Activated T-cell treated with anti-CD3 and anti-CD28 coated beads for 24 hours (primary cell): ENCODE data around the gene TFG.

Experiments used
- DNase-seq: peaks from one replicate; pipeline ENCODE4 v3.0.0-alpha.2; 2020; ENCODE audit warnings: low read depth

Gene TFG

DNA sequence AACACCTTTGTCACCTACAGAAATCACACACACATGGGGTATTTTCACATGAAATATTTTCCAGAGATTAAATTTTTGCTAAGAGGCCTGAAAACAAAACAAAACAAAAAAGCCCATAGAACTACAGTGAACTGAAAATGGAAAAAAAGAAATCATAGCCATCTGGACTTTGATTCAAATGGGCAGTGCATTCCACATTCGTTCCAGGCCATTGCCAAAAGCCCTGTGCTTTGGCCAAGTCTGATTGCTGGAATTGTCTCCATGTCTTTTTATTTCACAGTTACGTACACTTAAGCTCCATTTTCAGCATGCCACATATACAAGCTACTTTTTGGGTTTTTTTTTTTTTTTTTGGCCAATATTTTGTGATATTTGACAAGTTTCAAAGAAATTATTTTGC is 47.1 kb downstream of the TFG start:
- no peak for DNase-seq

DNA sequence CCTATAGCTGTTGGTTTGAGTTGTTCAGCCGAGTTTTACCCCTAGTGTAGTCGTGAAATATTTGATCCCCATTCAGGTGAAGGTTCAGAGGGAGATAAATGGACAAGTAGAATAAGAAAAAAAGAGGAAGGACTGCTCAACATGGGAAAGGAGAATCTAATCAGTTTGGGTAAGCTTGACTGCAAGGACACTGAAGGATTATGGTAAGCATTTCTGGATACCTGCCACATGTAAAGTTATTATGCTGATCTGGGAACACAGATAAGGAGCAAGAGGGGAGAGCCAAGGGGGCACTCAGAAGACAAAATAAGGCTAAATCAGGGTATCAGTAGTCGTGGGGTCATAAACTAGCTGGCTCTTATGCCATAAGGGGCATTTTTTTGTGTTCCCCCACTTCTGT is 49.9 kb downstream of the TFG start:
- no peak for DNase-seq

DNA sequence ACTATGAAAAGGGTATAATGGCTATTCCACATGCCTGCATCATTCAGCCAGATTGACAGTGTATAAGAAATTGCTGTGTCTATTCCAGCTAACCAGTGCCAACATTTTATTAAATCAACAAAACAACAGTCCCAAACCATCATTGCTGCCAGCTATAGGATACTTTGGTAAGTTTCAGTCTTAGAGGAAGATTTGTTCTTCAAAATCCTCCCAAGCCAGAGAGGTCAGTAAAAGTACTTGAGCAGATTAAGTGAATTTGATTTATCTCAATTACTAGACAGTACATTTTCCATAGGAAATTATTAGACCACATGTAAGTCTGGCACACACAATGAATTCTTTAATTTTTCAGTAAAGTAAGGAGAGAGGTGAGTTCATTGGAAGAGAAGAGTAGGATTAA is 50.7 kb downstream of the TFG start:
- DNase-seq = no peak

- no peak for DNase-seq
Measured at GRCh38 chr3:100760377-100760776, 51.1 kb downstream of the TFG start.

- no peak for DNase-seq
Measured at GRCh38 chr3:100761211-100761942, 52.1 kb downstream of the TFG start.

GRCh38 chr3:100761951-100762350 is 52.7 kb downstream of the TFG start:
- no peak for DNase-seq

- no peak for DNase-seq
Measured at GRCh38 chr3:100765437-100765975, 56.2 kb downstream of the TFG start.

DNA sequence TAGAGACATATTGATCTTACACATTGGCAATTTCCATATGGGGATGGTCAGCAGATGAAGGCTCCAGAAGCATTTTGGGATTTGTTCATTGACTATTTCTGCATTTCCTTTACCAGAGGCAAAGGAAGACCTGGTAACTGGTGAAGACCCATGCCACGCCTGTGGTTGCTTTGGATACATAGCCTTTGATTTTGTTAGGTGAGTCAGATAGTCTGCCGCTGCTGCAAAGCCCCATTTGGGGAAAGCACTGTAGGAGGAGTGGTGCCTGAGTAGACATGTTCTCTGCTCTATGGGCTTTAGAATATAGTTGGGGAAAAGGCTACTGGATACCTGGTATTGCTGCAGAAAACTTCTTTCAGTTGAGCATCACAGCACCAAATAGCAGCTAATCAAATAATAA is 56.8 kb downstream of the TFG start:
- DNase-seq = no peak

DNA sequence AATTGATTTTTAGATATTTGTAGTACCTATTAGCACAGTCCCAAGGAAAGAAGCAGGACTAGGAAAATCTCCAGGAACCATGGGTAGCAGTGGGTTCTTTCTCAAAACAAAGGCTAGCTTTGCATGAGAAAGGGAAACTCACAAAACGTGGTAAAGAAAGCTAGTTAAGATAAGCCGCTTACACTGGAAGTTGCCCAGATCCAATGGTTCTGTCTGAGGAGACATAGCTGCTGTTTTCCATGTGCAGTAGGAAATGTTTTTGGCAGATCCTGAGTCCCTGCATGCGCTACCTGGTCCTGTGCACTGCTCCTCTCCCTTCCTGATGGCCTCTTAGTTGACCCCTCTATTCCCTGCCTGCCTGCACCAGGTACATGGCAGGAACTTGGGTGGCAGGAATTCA is 60.4 kb downstream of the TFG start:
- no peak for DNase-seq

DNA sequence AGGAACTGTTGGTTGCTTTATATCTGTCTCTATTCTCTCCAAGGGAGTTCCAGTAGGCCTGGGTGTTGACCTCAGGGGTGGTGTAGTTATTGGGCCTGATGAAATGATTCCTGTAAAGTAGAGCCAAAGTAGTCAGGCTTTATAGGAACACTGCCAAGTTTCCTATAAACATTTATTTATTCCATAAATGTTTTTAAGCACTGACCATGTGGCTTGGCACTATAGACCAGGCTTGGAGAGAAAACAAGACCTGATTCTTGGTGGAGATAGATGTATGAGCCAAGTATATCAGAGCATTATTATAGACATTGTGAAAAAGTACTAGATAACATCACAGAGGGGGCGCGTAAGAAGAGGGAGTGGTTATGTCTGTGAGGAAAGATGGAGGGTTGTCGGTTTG is 65.9 kb downstream of the TFG start:
- DNase-seq = no peak

DNA sequence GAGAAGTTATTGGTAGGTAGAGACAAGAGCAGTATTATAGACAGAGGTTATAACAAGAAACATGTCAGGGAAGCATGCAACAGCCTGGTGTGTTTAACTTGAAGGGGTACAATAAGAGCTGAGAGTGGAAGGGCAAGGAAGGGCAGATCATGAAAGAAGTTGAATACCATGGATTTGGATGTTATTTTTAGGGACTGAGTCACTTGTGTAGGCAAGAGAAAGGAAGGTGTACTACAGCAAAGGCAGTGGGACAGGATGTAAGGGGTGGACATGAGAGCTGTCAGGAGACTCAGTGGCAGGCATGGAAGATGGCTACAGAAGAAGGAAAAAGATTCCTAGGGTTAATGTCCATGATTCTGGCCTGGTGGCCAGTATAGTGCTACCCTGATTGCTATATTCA is 66.4 kb downstream of the TFG start:
- DNase-seq = no peak

DNA sequence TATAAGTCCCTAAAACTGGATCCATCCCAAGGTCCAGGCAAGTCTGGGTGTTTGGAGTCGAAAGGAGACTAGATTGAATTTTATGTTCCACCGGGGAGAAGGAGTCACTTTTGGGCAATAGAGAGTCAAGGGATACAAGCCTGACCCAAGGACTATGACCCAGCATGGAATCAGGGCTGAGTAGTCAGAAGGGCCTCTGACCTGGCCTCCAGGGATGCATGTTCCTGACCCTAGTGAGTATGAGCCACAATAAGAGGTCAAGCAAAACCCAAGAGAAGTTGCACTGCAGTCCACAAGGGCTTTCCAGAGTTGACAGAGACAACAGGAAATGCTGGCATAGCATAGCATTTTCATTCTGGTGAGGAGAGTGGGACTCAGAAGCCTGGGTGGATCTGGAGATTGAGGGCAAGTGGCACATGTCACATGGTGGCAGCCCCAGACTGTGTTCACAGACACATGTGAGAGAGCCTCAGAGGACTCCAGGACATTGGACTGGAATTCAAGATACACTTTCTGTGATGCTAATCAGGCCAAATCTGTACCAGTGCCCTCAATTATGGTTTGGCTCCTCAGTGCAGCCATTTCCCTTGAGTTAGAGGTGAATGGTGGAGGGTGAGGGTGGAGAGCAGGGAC is 66.9 kb downstream of the TFG start:
- DNase-seq = no peak

- no peak for DNase-seq
Measured at GRCh38 chr3:100776746-100777145, 67.5 kb downstream of the TFG start.

- DNase-seq = no peak
Measured at GRCh38 chr3:100777271-100777670, 68.0 kb downstream of the TFG start.

DNA sequence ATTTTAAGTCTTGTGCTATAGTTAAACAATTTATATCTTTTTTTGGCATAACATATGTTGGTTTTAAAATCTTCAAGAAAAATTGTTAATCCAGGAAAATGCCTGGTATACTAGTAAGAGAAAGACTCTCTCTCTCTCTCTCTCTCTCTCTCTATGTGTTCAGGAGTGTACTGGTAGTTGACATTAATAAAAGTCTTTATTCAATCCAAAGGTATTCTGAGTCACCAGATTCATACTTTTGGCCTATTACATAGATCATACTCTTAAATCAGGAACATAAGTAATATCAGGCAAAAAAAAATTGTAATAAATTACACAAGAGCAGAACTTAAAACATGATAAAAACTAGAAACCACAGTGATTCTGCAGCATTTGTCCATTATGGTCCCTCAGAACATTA is 70.2 kb downstream of the TFG start:
- no peak for DNase-seq

- no peak for DNase-seq
Measured at GRCh38 chr3:100780071-100780622, 70.9 kb downstream of the TFG start.

GRCh38 chr3:100781301-100781700 is 72.0 kb downstream of the TFG start:
- no peak for DNase-seq

DNA sequence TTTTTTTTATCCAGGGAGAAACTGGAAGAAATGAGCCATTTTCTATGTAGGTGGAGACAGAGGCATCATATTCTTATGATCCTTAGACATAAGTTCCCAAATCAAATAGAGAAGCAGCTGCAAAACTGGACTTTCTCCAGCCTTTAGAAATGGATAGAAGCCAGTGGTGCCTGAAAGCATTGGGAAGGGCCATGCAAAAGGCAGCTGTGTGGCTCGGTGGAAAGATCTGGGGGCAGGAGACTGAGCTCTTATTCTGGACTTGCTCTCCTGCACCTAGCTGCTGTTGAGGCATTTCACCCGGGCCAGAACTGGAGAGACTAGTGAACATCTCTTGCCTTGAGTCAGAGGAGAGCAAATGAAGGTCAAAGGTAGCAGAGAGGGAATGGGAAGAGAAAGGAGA is 73.1 kb downstream of the TFG start:
- no peak for DNase-seq

DNA sequence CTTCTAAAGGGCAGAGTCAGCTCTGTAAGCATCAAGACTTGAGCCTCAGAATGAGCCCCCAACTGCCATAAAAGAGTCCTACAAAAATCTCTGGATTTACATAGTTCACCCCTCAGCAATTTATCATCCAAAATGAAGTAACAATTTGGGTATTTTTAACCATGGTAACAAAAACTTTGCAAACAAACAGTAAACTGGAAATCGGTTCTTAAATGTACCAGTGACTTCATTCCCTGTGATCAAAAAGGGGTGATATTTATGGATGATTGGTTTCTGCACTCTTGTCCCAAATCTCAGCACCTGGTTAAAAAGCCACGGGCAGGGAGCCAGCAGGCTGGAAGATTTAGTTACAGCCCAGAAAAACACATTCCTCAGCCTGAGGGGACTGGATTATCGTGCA is 73.6 kb downstream of the TFG start:
- DNase-seq = no peak

GRCh38 chr3:100783619-100784018 is 74.3 kb downstream of the TFG start:
- DNase-seq = no peak

- DNase-seq = no peak
Measured at GRCh38 chr3:100789579-100789978, 80.3 kb downstream of the TFG start.

GRCh38 chr3:100796556-100796955 is 87.3 kb downstream of the TFG start:
- DNase-seq = no peak

GRCh38 chr3:100798012-100798411 is 88.7 kb downstream of the TFG start:
- DNase-seq = no peak
